Measurements from ENCODE around the gene FBXW8. TPM values are rescaled to one million over a fixed set of nuclear protein-coding genes. Genes with fewer than 3 reads are reported as not detected.

FBXW8 gene
- total RNA-seq, 1 experiment from 2014 or later, result 24.2 TPM

DNA sequence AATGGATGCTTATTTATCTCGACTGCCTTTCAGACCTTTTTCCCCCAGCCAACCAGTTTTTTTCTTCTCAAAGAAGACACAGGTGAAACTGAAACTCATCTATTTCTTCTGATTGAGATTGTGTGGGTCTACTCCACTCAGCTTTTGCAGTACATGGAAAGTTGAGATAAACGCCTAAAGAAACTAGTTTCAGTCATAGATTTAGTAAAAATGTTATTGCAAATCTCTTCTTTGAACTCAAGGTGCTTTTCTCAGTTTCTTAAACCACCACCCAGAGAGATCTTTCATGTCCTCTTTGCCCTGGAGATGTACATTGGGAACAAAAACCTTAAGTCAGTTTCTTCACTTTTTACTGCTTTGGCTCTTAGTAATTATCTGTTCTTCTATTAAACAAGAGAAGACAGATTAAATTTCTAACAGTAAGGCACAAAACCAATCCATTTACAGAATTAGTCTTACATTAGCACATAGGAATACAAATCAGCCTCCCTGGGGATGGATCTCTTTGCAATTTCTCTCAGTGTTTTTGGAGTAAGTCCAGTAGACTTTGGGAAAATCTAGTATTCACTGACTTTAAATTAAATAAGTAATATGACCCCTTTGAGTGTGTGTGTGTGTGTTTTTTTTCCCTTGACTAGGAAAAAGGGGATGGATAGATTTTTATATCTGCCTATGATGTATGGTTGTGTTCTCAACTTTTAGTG, 11.6 kb downstream of the FBXW8 start:
- no peaks in the 10 kb centered on the region for H3K9me3 Mint-ChIP-seq (ENCODE audit: unreplicated experiment)
- TF ChIP-seq, protein P1, sequence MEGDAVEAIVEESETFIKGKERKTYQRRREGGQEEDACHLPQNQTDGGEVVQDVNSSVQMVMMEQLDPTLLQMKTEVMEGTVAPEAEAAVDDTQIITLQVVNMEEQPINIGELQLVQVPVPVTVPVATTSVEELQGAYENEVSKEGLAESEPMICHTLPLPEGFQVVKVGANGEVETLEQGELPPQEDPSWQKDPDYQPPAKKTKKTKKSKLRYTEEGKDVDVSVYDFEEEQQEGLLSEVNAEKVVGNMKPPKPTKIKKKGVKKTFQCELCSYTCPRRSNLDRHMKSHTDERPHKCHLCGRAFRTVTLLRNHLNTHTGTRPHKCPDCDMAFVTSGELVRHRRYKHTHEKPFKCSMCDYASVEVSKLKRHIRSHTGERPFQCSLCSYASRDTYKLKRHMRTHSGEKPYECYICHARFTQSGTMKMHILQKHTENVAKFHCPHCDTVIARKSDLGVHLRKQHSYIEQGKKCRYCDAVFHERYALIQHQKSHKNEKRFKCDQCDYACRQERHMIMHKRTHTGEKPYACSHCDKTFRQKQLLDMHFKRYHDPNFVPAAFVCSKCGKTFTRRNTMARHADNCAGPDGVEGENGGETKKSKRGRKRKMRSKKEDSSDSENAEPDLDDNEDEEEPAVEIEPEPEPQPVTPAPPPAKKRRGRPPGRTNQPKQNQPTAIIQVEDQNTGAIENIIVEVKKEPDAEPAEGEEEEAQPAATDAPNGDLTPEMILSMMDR (IDR thresholded peaks at IDR 0.05; ENCODE audit: unreplicated experiment), result no peak
- H3K4me1 Mint-ChIP-seq (ENCODE audit: insufficient read depth, unreplicated experiment), result peaks cover 26% of the 10 kb centered on the region
- no peaks in the 10 kb centered on the region for H3K27me3 Mint-ChIP-seq (ENCODE audit: insufficient read depth, unreplicated experiment)
- POLR2A ChIA-PET, result interaction anchor here (0.9 kb wide), 1 partner anchor 41 kb away, joined by 3 read pairs; the partner anchor contains the start of gene HRK
- H3K4me3 Mint-ChIP-seq (ENCODE audit: unreplicated experiment), result no peak overlapping the region
- DNase-seq (ENCODE audit: unreplicated experiment), result no peak
- peaks cover 12% of the 10 kb centered on the region for H3K36me3 Mint-ChIP-seq (ENCODE audit: insufficient read depth, unreplicated experiment)
- CTCF ChIA-PET, result no interaction called here
- intact Hi-C loops (cut with micrococcal nuclease), result no loop called here
- no peak overlapping the region for H3K27ac Mint-ChIP-seq (ENCODE audit: low read depth, unreplicated experiment)
- no TSS peak for BruUV-seq (replicated peaks)

DNA sequence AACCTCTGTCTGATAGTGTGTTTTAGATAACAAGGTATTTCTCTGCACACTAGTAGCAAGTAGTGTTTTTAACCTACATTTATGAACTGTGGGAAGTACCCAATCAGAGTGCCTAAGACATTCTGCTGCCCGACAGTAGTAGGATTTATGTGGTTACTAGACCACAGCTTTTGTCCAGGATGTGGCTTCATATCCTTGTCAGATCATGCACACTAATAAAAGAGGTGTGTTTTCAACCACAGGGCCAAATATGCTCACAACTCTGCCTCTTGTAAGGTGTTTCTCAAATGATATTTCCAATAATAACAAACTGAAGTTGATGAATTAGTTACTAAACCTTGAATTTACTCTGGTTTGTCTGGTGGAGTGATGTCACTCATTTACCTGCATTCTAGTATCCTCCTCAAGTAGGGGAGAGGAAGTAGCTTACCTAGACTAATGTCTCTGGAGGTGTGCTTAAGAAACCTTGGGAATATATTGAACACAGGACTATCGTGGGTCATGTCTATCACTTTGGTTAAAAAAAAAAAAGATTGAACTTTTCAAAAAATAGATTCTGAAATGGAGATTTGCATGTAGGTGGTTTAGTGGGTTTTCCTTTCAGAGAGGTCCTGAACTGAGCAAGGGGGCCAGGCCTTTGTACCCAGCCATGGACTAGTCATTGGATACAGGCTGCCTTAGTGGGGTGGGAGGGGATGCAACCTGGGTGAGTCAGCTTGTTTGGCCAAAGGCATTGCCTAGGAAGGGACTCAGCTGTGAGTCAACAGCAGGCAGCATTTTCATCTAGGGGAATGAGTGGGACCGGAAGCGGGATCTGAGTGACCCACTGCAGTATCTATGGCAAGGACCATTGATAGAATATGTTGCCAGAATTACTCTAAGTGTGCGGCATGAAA, 14.1 kb downstream of the FBXW8 start:
- Mint-ChIP-seq H3K27me3 (ENCODE audit: insufficient read depth, unreplicated experiment) (no peaks in the 10 kb centered on the region), H3K4me3 (ENCODE audit: unreplicated experiment) (no peak overlapping the region), H3K27ac (ENCODE audit: low read depth, unreplicated experiment) (no peak overlapping the region), H3K4me1 (ENCODE audit: insufficient read depth, unreplicated experiment) (peaks cover 24% of the 10 kb centered on the region), H3K36me3 (ENCODE audit: insufficient read depth, unreplicated experiment) (peaks cover 19% of the 10 kb centered on the region), H3K9me3 (ENCODE audit: unreplicated experiment) (no peaks in the 10 kb centered on the region)
- POLR2A ChIA-PET, result interaction anchor here (1.1 kb wide), 1 partner anchor 14 kb away, joined by 4 read pairs; the partner anchor contains the start of gene FBXW8
- peak; percentile 64 for DNase-seq (ENCODE audit: unreplicated experiment)
- intact Hi-C loops (cut with micrococcal nuclease), result no loop called here
- TF ChIP-seq, protein P1 (IDR thresholded peaks at IDR 0.05; ENCODE audit: unreplicated experiment), result no peak
- CTCF ChIA-PET, result interaction anchor here (0.6 to 0.9 kb wide), 3 partner anchors 9 to 201 kb away, joined by 3 to 4 read pairs (median 3); no protein-coding TSS in a partner anchor
- BruUV-seq (replicated peaks), result no TSS peak

DNA sequence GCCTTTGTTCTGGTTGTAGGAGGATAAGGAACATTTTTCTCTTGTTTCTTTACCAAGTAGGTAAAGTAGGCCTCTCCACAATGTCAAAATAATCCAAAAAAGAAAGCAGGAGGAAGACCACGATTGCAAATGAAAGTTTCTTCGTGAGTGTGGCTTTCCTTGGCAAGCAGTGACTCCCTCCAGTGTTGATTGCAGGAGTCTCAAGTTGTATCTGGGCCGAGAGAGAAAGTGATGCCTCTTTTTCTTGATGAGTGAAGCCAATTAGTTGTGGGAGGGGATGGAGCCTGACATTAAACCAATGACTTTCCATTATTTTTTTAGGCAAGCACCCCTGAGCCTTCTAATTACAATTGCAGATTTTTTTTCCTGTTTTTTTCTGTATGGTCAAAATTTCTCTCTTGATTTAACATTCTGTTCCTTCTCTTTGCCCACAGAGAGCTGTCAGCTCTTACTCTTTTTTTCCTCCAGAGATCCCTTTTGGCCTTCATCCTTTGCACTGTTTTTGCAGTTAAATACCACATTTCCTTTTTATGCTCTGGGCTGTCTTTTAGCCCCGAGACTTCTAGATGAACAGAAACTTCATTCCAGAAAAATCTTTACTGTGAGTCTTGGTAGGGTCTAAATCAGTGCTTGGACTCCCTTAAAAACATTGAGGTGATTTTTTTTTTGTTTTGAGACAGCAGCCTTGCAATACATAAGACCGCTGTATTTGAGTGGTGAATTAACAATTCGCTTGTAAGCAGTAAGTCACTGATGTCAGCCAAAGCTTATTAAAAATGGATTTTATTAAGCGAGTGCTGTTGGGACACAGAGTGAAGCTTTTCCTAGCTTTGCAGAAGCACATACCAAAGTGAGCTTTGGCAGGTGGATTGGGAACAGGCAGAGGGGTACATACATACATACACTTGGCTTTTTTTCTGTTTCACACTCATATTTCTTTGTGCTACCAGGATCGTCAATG, 15.8 kb downstream of the FBXW8 start:
- ChIA-PET POLR2A (no interaction called here), CTCF (interaction anchor here (0.6 to 0.9 kb wide), 2 partner anchors 17 to 933 kb away, joined by 3 to 5 read pairs; no protein-coding TSS in a partner anchor)
- no TSS peak for BruUV-seq (replicated peaks)
- intact Hi-C loops (cut with micrococcal nuclease), result no loop called here
- no peaks in the 10 kb centered on the region for H3K9me3 Mint-ChIP-seq (ENCODE audit: unreplicated experiment)
- no peak overlapping the region for H3K27ac Mint-ChIP-seq (ENCODE audit: low read depth, unreplicated experiment)
- DNase-seq (ENCODE audit: unreplicated experiment), result no peak
- TF ChIP-seq, protein P1 (IDR thresholded peaks at IDR 0.05; ENCODE audit: unreplicated experiment), result no peak
- no peak overlapping the region for H3K4me3 Mint-ChIP-seq (ENCODE audit: unreplicated experiment)
- no peaks in the 10 kb centered on the region for H3K27me3 Mint-ChIP-seq (ENCODE audit: insufficient read depth, unreplicated experiment)
- H3K4me1 Mint-ChIP-seq (ENCODE audit: insufficient read depth, unreplicated experiment), result peaks cover 10% of the 10 kb centered on the region
- H3K36me3 Mint-ChIP-seq (ENCODE audit: insufficient read depth, unreplicated experiment), result peaks cover 23% of the 10 kb centered on the region

All from MCF 10A (cell line).